H9 (cell line): Measurements from ENCODE around the gene MIER2. TPM values are rescaled to one million over a fixed set of nuclear protein-coding genes. Genes with fewer than 3 reads are reported as not detected.

ENCODE experiments used
- DNase-seq: peaks from one replicate; pipeline ENCODE4 v3.0.0-alpha.2; 2017
- H2AFZ ChIP-seq: one replicate; pipeline ENCODE4 v1.6.1; 2013; ENCODE audit warnings: mild to moderate bottlenecking, low read length, control low read depth, moderate library complexity
- H2AK5ac ChIP-seq: 2 replicates; pipeline ENCODE4 v1.6.1; 2013; ENCODE audit warnings: low read length, control low read depth, mixed read lengths; ENCODE audit not compliant: insufficient read length
- H2BK120ac ChIP-seq: one replicate; pipeline ENCODE4 v1.6.1; 2013; ENCODE audit warnings: low read depth, mild to moderate bottlenecking, low read length, control low read depth, inconsistent platforms; ENCODE audit not compliant: poor library complexity, severe bottlenecking
- H2BK12ac ChIP-seq: 2 replicates; pipeline ENCODE4 v1.6.1; 2013; ENCODE audit warnings: low read length, control low read depth, mixed read lengths, low read depth; ENCODE audit not compliant: insufficient read length
- H2BK15ac ChIP-seq: 2 replicates; pipeline ENCODE4 v1.6.1; 2013; ENCODE audit warnings: low read depth, low read length, control low read depth
- H2BK20ac ChIP-seq: one replicate; pipeline ENCODE4 v1.6.1; 2013; ENCODE audit warnings: low read depth, mild to moderate bottlenecking, low read length, control low read depth, inconsistent platforms; ENCODE audit not compliant: poor library complexity, severe bottlenecking
- H2BK5ac ChIP-seq: 2 replicates; pipeline ENCODE4 v1.6.1; 2013; ENCODE audit warnings: low read length, control low read depth, mixed read lengths; ENCODE audit not compliant: insufficient read length
- H3K14ac ChIP-seq: 2 replicates; pipeline ENCODE4 v1.6.1; 2013; ENCODE audit warnings: low read length, control low read depth; ENCODE audit not compliant: insufficient read depth
- H3K18ac ChIP-seq: 2 replicates; pipeline ENCODE4 v1.6.1; 2013; ENCODE audit warnings: low read depth, mild to moderate bottlenecking, mixed read lengths, low read length, control low read depth; ENCODE audit not compliant: insufficient read length
- H3K23ac ChIP-seq: 2 replicates; pipeline ENCODE4 v1.6.1; 2013; ENCODE audit warnings: low read length, control low read depth, mixed read lengths, low read depth; ENCODE audit not compliant: insufficient read length
- H3K23me2 ChIP-seq: 2 replicates; pipeline ENCODE4 v1.6.1; 2013; ENCODE audit warnings: low read depth, mild to moderate bottlenecking, mixed read lengths, low read length, control low read depth; ENCODE audit not compliant: insufficient read length, poor library complexity, severe bottlenecking
- H3K27ac ChIP-seq: 2 replicates; pipeline ENCODE4 v1.5.1; 2013; ENCODE audit warnings: low read length, control low read depth, mixed read lengths, low read depth; ENCODE audit not compliant: insufficient read length
- H3K27me3 ChIP-seq: 2 replicates; pipeline ENCODE4 v1.6.1; 2013; ENCODE audit warnings: low read length, control low read depth, inconsistent platforms; ENCODE audit not compliant: insufficient read depth
- H3K4ac ChIP-seq: 2 replicates; pipeline ENCODE4 v1.6.1; 2013; ENCODE audit warnings: low read depth, mild to moderate bottlenecking, control low read depth, inconsistent platforms, low read length, moderate library complexity
- H3K4me1 ChIP-seq: 2 replicates; pipeline ENCODE4 v1.6.1; 2013; ENCODE audit warnings: low read length, control low read depth, inconsistent platforms; ENCODE audit not compliant: insufficient read depth
- H3K4me2 ChIP-seq: 2 replicates; pipeline ENCODE4 v1.6.1; 2013; ENCODE audit warnings: low read length, control low read depth, mixed read lengths; ENCODE audit not compliant: insufficient read length, insufficient read depth
- H3K56ac ChIP-seq: 2 replicates; pipeline ENCODE4 v1.6.1; 2013; ENCODE audit warnings: low read depth, mild to moderate bottlenecking, mixed read lengths, low read length, control low read depth; ENCODE audit not compliant: insufficient read length
- H3K79me1 ChIP-seq: 2 replicates; pipeline ENCODE4 v1.6.1; 2013; ENCODE audit warnings: low read depth, mild to moderate bottlenecking, moderate library complexity, low read length, control low read depth, inconsistent platforms; ENCODE audit not compliant: insufficient read depth, poor library complexity, severe bottlenecking
- H3K79me2 ChIP-seq: 2 replicates; pipeline ENCODE4 v1.6.1; 2013; ENCODE audit warnings: low read length, control low read depth, inconsistent platforms; ENCODE audit not compliant: insufficient read depth
- H3K9ac ChIP-seq: 2 replicates; pipeline ENCODE4 v1.6.1; 2013; ENCODE audit warnings: low read length, control low read depth, mixed read lengths; ENCODE audit not compliant: insufficient read length; ENCODE audit errors: extremely low read depth
- H3K9me3 ChIP-seq: one replicate; pipeline ENCODE4 v1.6.1; 2013; ENCODE audit warnings: low read depth, low read length, inconsistent platforms; ENCODE audit not compliant: control insufficient read depth
- H3T11ph ChIP-seq: one replicate; pipeline ENCODE4 v1.6.1; 2013; ENCODE audit warnings: mild to moderate bottlenecking, low read length, control low read depth, inconsistent platforms
- H4K20me1 ChIP-seq: one replicate; pipeline ENCODE4 v1.6.1; 2013; ENCODE audit not compliant: control insufficient read depth, insufficient read length, insufficient read depth
- H4K5ac ChIP-seq: 2 replicates; pipeline ENCODE4 v1.6.1; 2013; ENCODE audit warnings: low read depth, mild to moderate bottlenecking, mixed read lengths, low read length, control low read depth; ENCODE audit not compliant: insufficient read length
- H4K8ac ChIP-seq: replicated peaks from 2 replicates; pipeline ENCODE4 v1.6.1; 2013; ENCODE audit warnings: low read length, control low read depth, mixed read lengths, low read depth; ENCODE audit not compliant: insufficient read length
- H4K91ac ChIP-seq: 2 replicates; pipeline ENCODE4 v1.6.1; 2013; ENCODE audit warnings: low read depth, mild to moderate bottlenecking, moderate library complexity, mixed read lengths, low read length, control low read depth; ENCODE audit not compliant: insufficient read length
- H3K27ac Mint-ChIP-seq, 3 experiments: 2 replicates in 2 of 3; 3 replicates in 1 of 3; pipeline ENCODE4 v1.8.0; 2020 to 2021; ENCODE audit warnings: mixed read lengths in 3 of 3, mild to moderate bottlenecking in 1 of 3, moderate library complexity in 1 of 3
- H3K27me3 Mint-ChIP-seq: 2 replicates; pipeline ENCODE4 v1.8.0; 2021; ENCODE audit warnings: low read depth, mild to moderate bottlenecking, moderate library complexity, mixed read lengths
- H3K36me3 Mint-ChIP-seq, 3 experiments: 2 replicates in 2 of 3; 3 replicates in 1 of 3; pipeline ENCODE4 v1.8.0; 2020 to 2021; ENCODE audit warnings: low read depth in 3 of 3, mixed read lengths in 3 of 3; ENCODE audit not compliant: insufficient read depth in 1 of 3
- H3K4me1 Mint-ChIP-seq, 2 experiments: 2 replicates each; pipeline ENCODE4 v1.8.0; 2020; ENCODE audit warnings: mixed read lengths in 2 of 2
- H3K4me3 Mint-ChIP-seq, 2 experiments: 2 replicates in 1 of 2; 3 replicates in 1 of 2; pipeline ENCODE4 v1.8.0; 2020 to 2021; ENCODE audit warnings: mild to moderate bottlenecking in 2 of 2, mixed read lengths in 2 of 2, moderate library complexity in 1 of 2
- H3K9me3 Mint-ChIP-seq, 2 experiments: 2 replicates in 1 of 2; 3 replicates in 1 of 2; pipeline ENCODE4 v1.8.0; 2020; ENCODE audit warnings: mild to moderate bottlenecking in 2 of 2, mixed read lengths in 2 of 2, moderate library complexity in 1 of 2
- WGBS: extraction: QIAGEN DNeasy Blood & Tissue Kit; methylation state at CpG from one replicate; pipeline ENCODE4 v1.1.7; 2013; ENCODE audit warnings: missing lambda C conversion rate, low lambda C conversion rate, mixed read lengths; ENCODE audit not compliant: insufficient read length; ENCODE audit errors: extremely low coverage; 5-methylcytosine and 5-hydroxymethylcytosine counted together
- total RNA-seq: library from RNA; stranded (reverse); gene quantifications from 2 replicates; pipeline ENCODE4 v1.2.1, GENCODE V29; 2021
- TF ChIP-seq, protein P1 (sequence below): fragments of 200-600 bp; sonication (generic); conservative IDR thresholded peaks from 3 replicates; pipeline ENCODE4 v1.8.0; 2021; ENCODE audit warnings: antibody characterized with exemption, mild to moderate bottlenecking

MIER2 gene
- total RNA-seq, 1 experiment from 2014 or later, result 60.5 TPM

DNA sequence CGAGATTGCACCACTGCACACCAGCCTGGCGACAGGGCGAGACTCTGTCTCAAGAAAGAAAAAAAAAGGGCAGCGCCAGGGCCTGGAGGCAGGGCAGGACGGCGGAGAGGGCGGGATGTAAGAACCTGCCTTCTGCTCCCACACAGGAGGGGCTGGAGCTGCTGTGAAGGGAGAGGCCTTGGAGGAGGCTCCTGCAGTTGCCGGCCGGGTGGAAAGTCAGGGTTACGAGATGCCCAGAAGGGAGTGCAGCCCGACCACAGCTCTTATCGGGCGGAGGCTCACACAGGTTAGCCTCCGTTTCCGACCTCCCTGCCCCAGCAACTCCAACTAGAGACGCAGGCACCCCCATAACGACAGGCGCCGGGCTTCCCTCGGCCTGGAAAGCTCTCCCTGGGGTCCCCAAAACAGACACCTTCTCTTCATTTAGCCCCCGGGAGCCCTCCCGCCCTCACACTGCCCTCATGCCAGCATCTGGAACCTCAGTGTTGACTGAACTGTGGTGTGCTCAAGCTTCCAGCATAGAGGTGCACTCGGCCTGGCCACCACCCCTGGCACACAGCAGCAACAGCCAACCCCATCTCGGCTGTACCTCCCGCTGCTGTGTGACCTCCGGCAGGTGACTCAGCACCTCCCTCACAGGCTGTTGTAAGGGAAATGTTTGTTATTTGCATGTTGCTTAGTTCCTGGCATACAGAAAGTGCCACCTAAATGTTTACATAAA, 54.8 kb downstream of the MIER2 start:
- Mint-ChIP-seq H3K36me3 (peaks cover 17 to 33% (median 19%) of the 10 kb centered on the region in 3 experiments), H3K27me3 (peaks cover 27% of the 10 kb centered on the region), H3K4me3 (peak overlapping the region; percentile 78 to 80), H3K4me1 (peaks cover 36 to 38% of the 10 kb centered on the region in 2 experiments), H3K27ac (peak overlapping the region; percentile 99 to 100 (median 99)), H3K9me3 (peaks cover 6% of the 10 kb centered on the region in 2 experiments; a peak in 3 of 5 replicates)
- Histone ChIP-seq H3K56ac (no peak overlapping the region), H3K4ac (no peak overlapping the region; the same call in 1 of the 2 replicates), H3K18ac (peak overlapping the region; percentile 76), H4K8ac (no peak overlapping the region), H4K5ac (no peak overlapping the region), H2AK5ac (no peak overlapping the region), H3K9ac (peak overlapping the region; percentile 9), H3K27me3 (no peaks in the 10 kb centered on the region; the same call in 1 of the 2 replicates), H3K79me2 (no peaks in the 10 kb centered on the region; the same call in 1 of the 2 replicates), H2BK20ac (no peak overlapping the region), H2BK120ac (peak overlapping the region; percentile 85), H3T11ph (no peak overlapping the region), H4K91ac (no peak overlapping the region), H4K20me1 (no peaks in the 10 kb centered on the region), H2BK15ac (no peak overlapping the region), H3K4me1 (peaks cover 4% of the 10 kb centered on the region; the same call in 1 of the 2 replicates), H2BK5ac (no peak overlapping the region), H3K79me1 (no peaks in the 10 kb centered on the region), H2BK12ac (peak overlapping the region; percentile 16), H3K14ac (peak overlapping the region; percentile 77), H3K23me2 (peaks cover 6% of the 10 kb centered on the region), H3K9me3 (no peaks in the 10 kb centered on the region), H3K27ac (peak overlapping the region; percentile 60), H3K4me2 (peak overlapping the region; percentile 1), H3K23ac (no peak overlapping the region), H2AFZ (no peak overlapping the region)
- TF ChIP-seq, protein P1, sequence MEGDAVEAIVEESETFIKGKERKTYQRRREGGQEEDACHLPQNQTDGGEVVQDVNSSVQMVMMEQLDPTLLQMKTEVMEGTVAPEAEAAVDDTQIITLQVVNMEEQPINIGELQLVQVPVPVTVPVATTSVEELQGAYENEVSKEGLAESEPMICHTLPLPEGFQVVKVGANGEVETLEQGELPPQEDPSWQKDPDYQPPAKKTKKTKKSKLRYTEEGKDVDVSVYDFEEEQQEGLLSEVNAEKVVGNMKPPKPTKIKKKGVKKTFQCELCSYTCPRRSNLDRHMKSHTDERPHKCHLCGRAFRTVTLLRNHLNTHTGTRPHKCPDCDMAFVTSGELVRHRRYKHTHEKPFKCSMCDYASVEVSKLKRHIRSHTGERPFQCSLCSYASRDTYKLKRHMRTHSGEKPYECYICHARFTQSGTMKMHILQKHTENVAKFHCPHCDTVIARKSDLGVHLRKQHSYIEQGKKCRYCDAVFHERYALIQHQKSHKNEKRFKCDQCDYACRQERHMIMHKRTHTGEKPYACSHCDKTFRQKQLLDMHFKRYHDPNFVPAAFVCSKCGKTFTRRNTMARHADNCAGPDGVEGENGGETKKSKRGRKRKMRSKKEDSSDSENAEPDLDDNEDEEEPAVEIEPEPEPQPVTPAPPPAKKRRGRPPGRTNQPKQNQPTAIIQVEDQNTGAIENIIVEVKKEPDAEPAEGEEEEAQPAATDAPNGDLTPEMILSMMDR, result no peak
- peak; percentile 94 for DNase-seq
- no CpG with 5 or more reads among the region's 26 CpGs for WGBS
